ENCODE measurements around the gene SLC26A11.

DNA sequence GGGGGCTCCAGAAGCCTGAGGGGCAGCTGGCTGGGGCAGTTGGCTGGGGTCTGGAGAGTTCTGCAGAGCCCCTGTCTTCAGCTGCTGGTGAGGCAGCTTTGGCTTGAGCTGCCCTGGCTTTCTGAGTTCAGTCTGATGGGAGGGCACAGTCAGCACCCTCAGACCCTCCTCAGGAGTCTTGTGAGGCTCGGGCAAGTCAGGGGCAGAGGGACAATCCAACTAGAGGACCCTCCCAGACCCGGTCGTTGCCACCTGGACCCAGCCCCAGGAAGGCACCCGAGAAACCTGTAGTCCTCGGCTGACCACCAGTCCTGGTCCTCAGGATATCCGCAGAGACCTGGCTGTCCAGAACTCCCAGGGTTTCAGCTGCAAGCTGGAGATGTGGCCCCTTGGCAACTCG lies 48.5 kb upstream of the SLC26A11 start:
- TF ChIP-seq EZH2phosphoT487 (IDR thresholded peaks at IDR 0.05; ENCODE audit: insufficient read depth, low read depth) (no peak), EZH2 (IDR thresholded peaks at IDR 0.05; ENCODE audit: insufficient read depth, poor library complexity, severe bottlenecking) (no peak)
